ENCODE data around the gene KRTAP4-16. TPM values are rescaled to one million over a fixed set of nuclear protein-coding genes. Genes with fewer than 3 reads are reported as not detected.
"Not testable (repeated sequence)": the region's sequence is repeated elsewhere in the genome, so short reads cannot be mapped to it uniquely, and the experiment has no call there.

Gene KRTAP4-16
- total RNA-seq, 6 experiments from 2014 or later: not detected

DNA sequence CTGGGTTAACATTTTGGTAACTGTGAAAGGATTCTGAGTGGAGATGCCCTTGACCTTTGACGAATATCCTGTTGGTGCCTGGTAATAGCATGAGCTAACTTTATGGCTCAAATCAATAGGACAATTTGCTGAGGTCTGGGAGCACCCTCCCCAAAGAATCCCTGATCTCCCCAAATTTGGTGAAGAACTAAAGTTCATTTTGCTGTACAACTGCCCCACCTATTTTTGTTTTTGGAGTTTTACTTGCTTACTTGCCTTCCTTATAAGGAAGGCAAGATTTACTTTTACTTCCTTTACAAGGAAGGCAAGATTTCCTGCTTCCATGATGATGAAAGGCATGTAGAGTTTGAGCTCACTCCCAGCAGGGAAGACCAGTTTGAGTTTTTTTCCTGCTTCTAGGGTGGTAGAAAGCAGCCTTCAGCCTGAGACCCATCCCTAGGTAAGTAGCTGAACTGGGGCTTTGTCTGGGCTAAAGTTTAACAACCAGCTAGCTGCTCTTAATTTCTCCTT is 6.0 kb upstream of the KRTAP4-16 start:
- Mint-ChIP-seq H3K36me3 (ENCODE audit: low read depth) (peaks cover 50% of the 10 kb centered on the region), H3K4me1 (ENCODE audit: low read depth) (peaks cover 58% of the 10 kb centered on the region), H3K27me3 (ENCODE audit: insufficient read depth) (no peaks in the 10 kb centered on the region), H3K4me3 (peak overlapping the region; percentile 70; the same call in 1 of the 2 replicates), H3K27ac (peak overlapping the region; percentile 67; the same call in 1 of the 2 replicates), H3K9me3 (peaks cover 22% of the 10 kb centered on the region)
- no peak for TF ChIP-seq CTCF (IDR thresholded peaks at IDR 0.05)
- peak; percentile 33 for DNase-seq

DNA sequence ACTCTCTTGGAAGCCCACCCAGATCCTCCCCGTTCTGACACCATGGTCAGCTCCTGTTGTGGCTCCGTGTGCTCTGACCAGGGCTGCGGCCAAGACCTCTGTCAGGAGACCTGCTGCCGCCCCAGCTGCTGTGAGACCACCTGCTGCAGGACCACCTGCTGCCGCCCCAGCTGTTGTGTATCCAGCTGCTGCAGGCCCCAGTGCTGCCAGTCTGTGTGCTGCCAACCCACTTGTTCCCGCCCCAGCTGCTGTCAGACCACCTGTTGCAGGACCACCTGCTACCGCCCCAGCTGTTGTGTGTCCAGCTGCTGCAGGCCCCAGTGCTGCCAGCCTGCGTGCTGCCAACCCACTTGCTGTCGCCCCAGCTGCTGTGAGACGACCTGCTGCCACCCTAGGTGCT is 3.3 kb upstream of the KRTAP4-16 start, which contains the start of gene KRTAP4-9:
TSS of gene KRTAP4-9 (plus strand) at position 43 of the 400 bp plus-strand sequence. CDS start at position 43, 0 bp downstream.
- Mint-ChIP-seq H3K27ac (peak within 1 kb of the TSS; percentile 95), H3K4me3 (peak within 1 kb of the TSS; percentile 44; the same call in 1 of the 2 replicates), H3K4me1 (ENCODE audit: low read depth) (peaks cover 81% of the 10 kb centered on the region), H3K36me3 (ENCODE audit: low read depth) (peaks cover 31% of the 10 kb centered on the region)
- not testable (repeated sequence) for H3K9me3 Mint-ChIP-seq; DNase-seq; H3K27me3 Mint-ChIP-seq (ENCODE audit: insufficient read depth)

DNA sequence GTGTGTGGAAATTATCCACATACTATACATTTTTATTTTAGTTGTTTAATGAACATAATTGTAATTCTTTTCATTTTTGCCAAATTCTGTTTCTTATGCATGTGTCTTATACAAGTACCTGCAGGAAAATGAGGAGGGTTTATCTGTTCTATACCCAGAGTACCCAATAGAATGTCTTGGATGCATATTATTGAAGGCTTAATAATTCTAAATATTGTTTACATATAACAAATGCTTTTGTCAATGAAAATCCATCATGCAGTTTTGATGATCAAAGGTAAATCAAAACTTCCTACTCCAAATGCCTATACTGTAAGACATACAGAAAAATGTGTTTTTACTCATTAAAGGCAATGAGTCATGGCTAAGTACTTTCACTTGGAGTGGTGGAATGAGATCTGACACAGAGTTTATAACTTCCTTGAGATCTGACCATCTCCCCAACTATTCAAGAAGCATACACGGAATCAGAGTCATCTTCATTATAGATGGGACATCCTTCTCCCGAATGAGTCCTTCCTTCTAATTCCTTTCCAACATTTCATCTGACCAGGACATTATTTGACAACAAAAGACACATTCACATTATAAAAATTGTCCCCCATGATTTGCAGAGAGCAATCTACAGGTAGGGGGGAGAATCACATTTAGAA is 2.5 kb upstream of the KRTAP4-16 start:
- DNase-seq: peak; percentile 80
- not testable (repeated sequence) for H3K9me3 Mint-ChIP-seq; H3K27me3 Mint-ChIP-seq (ENCODE audit: insufficient read depth)
- Mint-ChIP-seq H3K4me1 (ENCODE audit: low read depth) (peaks cover 83% of the 10 kb centered on the region), H3K27ac (peak overlapping the region; percentile 95), H3K36me3 (ENCODE audit: low read depth) (peaks cover 23% of the 10 kb centered on the region), H3K4me3 (peak overlapping the region; percentile 44; the same call in 1 of the 2 replicates)

DNA sequence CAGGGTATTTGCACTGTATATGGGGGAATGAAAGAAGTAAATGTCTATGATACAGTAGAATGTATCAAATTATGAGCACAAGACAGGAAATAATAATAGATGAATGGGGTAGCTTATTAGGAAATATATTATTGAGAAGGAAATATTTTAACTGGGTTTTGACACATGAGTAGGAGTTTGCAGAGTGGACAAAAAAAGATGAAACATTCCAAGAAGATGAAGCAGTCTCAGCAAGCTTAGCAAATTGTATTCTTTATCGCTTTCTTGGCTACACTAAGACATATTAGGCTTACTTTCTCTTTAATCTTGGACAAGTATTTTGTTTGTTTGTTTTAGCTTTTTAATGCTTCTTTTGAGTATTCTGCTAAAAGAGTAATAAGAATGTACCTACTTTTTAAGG is 1.9 kb upstream of the KRTAP4-16 start:
- H3K36me3 Mint-ChIP-seq (ENCODE audit: low read depth): peaks cover 19% of the 10 kb centered on the region
- no peak for TF ChIP-seq CTCF (IDR thresholded peaks at IDR 0.05)
- peak overlapping the region; percentile 95 for H3K27ac Mint-ChIP-seq
- H3K9me3 Mint-ChIP-seq: no peaks in the 10 kb centered on the region
- peak overlapping the region; percentile 44 for H3K4me3 Mint-ChIP-seq
- peaks cover 83% of the 10 kb centered on the region for H3K4me1 Mint-ChIP-seq (ENCODE audit: low read depth)
- peak; percentile 68 for DNase-seq
- no peaks in the 10 kb centered on the region for H3K27me3 Mint-ChIP-seq (ENCODE audit: insufficient read depth)

GRCh38 chr17:41099682-41100480 is 2.1 kb downstream of the KRTAP4-16 start:
- peak; percentile 99 for DNase-seq

More at GRCh38 chr17:41099682-41100480, 2.1 kb downstream of the KRTAP4-16 start:
- H3K9me3 Mint-ChIP-seq; H3K36me3 Mint-ChIP-seq (ENCODE audit: low read depth); H3K27me3 Mint-ChIP-seq (ENCODE audit: insufficient read depth): not testable (repeated sequence)
- peaks cover 86% of the 10 kb centered on the region for H3K4me1 Mint-ChIP-seq (ENCODE audit: low read depth)
- H3K4me3 Mint-ChIP-seq: peak overlapping the region; percentile 46
- TF ChIP-seq CTCF (IDR thresholded peaks at IDR 0.05): peak; percentile 14; the same call in 1 of the 2 replicates
- H3K27ac Mint-ChIP-seq: peak overlapping the region; percentile 95
